K562 (cell line): ENCODE data around the gene SPATS2. TPM values are rescaled to one million over a fixed set of nuclear protein-coding genes. Genes with fewer than 3 reads are reported as not detected.

ENCODE experiments used
- ARID1B ChIP-seq: fragments of 450-650 bp; IDR thresholded peaks from 2 replicates; pipeline ENCODE4 v1.6.1; 2016; ENCODE audit warnings: antibody characterized with exemption, mild to moderate bottlenecking, inconsistent platforms
- ARID3B ChIP-seq: fragments of 250-450 bp; sonication (Bioruptor Pico); IDR thresholded peaks from 2 replicates; pipeline ENCODE4 v1.4.0; 2020; ENCODE audit warnings: borderline replicate concordance
- C11orf30 ChIP-seq: fragments of 450-650 bp; IDR thresholded peaks from 2 replicates; pipeline ENCODE4 v1.6.1; 2016; ENCODE audit warnings: low read depth, mild to moderate bottlenecking
- CC2D1A ChIP-seq: fragments of 450-650 bp; IDR thresholded peaks from 2 replicates; pipeline ENCODE4 v1.6.1; 2017; ENCODE audit warnings: mild to moderate bottlenecking
- DPF2 ChIP-seq: fragments of 450-650 bp; IDR thresholded peaks from 2 replicates; pipeline ENCODE4 v1.6.1; 2016
- EGR1 ChIP-seq: fragments of 450-650 bp; conservative IDR thresholded peaks from 2 replicates; pipeline ENCODE4 v1.6.1; 2017; ENCODE audit warnings: mild to moderate bottlenecking
- FIP1L1 ChIP-seq: fragments of 200-400 bp; formaldehyde crosslinking; IDR thresholded peaks from 2 replicates; pipeline ENCODE4 v1.6.1; 2018; ENCODE audit warnings: mild to moderate bottlenecking, low read depth, low read length; ENCODE audit not compliant: poor library complexity, severe bottlenecking
- HNRNPLL ChIP-seq: fragments of 200-400 bp; formaldehyde crosslinking; IDR thresholded peaks from 2 replicates; pipeline ENCODE4 v1.6.1; 2017; ENCODE audit warnings: low read length, low read depth, mild to moderate bottlenecking; ENCODE audit not compliant: poor library complexity, severe bottlenecking
- MAZ ChIP-seq, 2 experiments: fragments of 450-650 bp in 1 of 2; sonication (generic) in 1 of 2; formaldehyde crosslinking; IDR thresholded peaks in 1 of 2; conservative IDR thresholded peaks in 1 of 2; 2 replicates each; pipeline versions ENCODE4 v1.4.0 to v1.5.0; 2020; ENCODE audit warnings: mild to moderate bottlenecking in 1 of 2, missing genetic modification reagents in 1 of 2
- SMAD3 ChIP-seq: fragments of 450-650 bp; formaldehyde crosslinking; conservative IDR thresholded peaks from 2 replicates; pipeline ENCODE4 v1.4.0; 2020; ENCODE audit warnings: mild to moderate bottlenecking
- TSC22D4 ChIP-seq: fragments of 450-650 bp; IDR thresholded peaks from 2 replicates; pipeline ENCODE4 v1.6.1; 2016; ENCODE audit warnings: missing genetic modification characterization, missing biosample characterization, control low read depth
- ZBTB40 ChIP-seq, 2 experiments: fragments of 450-650 bp in 1 of 2; sonication (generic) in 1 of 2; formaldehyde crosslinking in 1 of 2; IDR thresholded peaks; 2 replicates each; pipeline versions ENCODE4 v1.7.1 to v1.9.0; 2016 to 2022; ENCODE audit warnings: inconsistent platforms in 1 of 2, mild to moderate bottlenecking in 1 of 2, missing genetic modification reagents in 1 of 2
- ZNF263 ChIP-seq: sonication (generic); formaldehyde crosslinking; IDR thresholded peaks from 2 replicates; pipeline ENCODE4 v1.8.0; 2022; ENCODE audit warnings: mild to moderate bottlenecking, missing genetic modification reagents, borderline replicate concordance
- ZNF280A ChIP-seq: fragments of 450-650 bp; IDR thresholded peaks from 2 replicates; pipeline ENCODE4 v1.6.1; 2018; ENCODE audit warnings: mild to moderate bottlenecking, low read depth; ENCODE audit not compliant: partially characterized antibody
- polyA plus RNA-seq, 8 experiments: library from polyadenylated mRNA; depleted of rRNA in 4 of 8; stranded (reverse) in 5 of 8; unstranded in 3 of 8; fragments of >200 nt; fragmentation: Nextera tagmentation in 2 of 8; fragmentation: Illumina TruSeq in 1 of 8; extraction: Ambion mirVana in 2 of 8; extraction: Trizol in 1 of 8; gene quantifications; 2 replicates each; pipeline versions ENCODE4 v1.2.1 to v1.2.3, GENCODE V29; 2011 to 2014; ENCODE audit warnings: inconsistent platforms in 1 of 8, missing spikeins in 1 of 8
- total RNA-seq, 7 experiments: library from RNA; depleted of rRNA in 6 of 7; stranded (reverse); fragments of >200 nt in 6 of 7; fragmentation: Illumina TruSeq in 2 of 7; extraction: Trizol in 2 of 7; gene quantifications; 2 replicates each; pipeline versions ENCODE4 v1.2.1 to v1.2.3, GENCODE V29; 2011 to 2021; ENCODE audit warnings: low replicate concordance in 1 of 7

SPATS2 gene
- total and polyA plus RNA-seq, 9 of the 15 experiments (the other 6 are each of a cell fraction or from before 2014, with no cell fraction given), result 5.4 to 48.2 (median 17.5) TPM

GRCh38 chr12:49367381-49368239, at the start of gene SPATS2 (continued):
- peak; percentile 51; the same call in 1 of the 2 replicates for TF ChIP-seq ZBTB40 (IDR thresholded peaks at IDR 0.05)
- no peak for TF ChIP-seq ZBTB40 (CRISPR knock-in tag; IDR thresholded peaks at IDR 0.05)
- peak; percentile 65; the same call in 1 of the 2 replicates for TF ChIP-seq EGR1
- no peak for TF ChIP-seq C11orf30
- no peak for TF ChIP-seq HNRNPLL
- 0 out of 2 replicates have a peak, but pooled peaks have one; percentile 4 for TF ChIP-seq ARID1B
- peak; percentile 15 for TF ChIP-seq FIP1L1
- no peak for TF ChIP-seq ZNF280A
- no peak for TF ChIP-seq ZNF263 (CRISPR knock-in tag)
- no peak for TF ChIP-seq SMAD3 (CRISPR knock-in tag)
- TF ChIP-seq DPF2, result peak; percentile 11; the same call in 1 of the 2 replicates
- TF ChIP-seq ARID3B (CRISPR knock-in tag), result no peak
- TF ChIP-seq TSC22D4, result 0 out of 2 replicates have a peak, but pooled peaks have one; percentile 38
- TF ChIP-seq CC2D1A, result peak; percentile 95; the same call in 1 of the 2 replicates
- 0 out of 4 replicates have a peak, but pooled peaks of 1 of the 2 experiments have one; percentile 51 for TF ChIP-seq MAZ (CRISPR knock-in tag; conservative IDR thresholded peaks at IDR 0.05 in 1 of 2, IDR thresholded peaks at IDR 0.05 in 1 of 2)
